ENCODE data around the gene THAP3. TPM values are rescaled to one million over a fixed set of nuclear protein-coding genes. Genes with fewer than 3 reads are reported as not detected.

Gene THAP3
- total RNA-seq, 6 experiments from 2014 or later, result 5.9 to 11.3 (median 10.3) TPM

GRCh38 chr1:6614019-6614928 is 10.4 kb upstream of the THAP3 start:
- Histone ChIP-seq H3K27me3 (no peaks in the 10 kb centered on the region), H3K27ac (peak overlapping the region; percentile 47 to 85 (median 68)), H3K4me1 (peaks cover 0 to 11% (median 0%) of the 10 kb centered on the region in 4 donors), H3K4me3 (peak overlapping the region; percentile 82 to 88 (median 86)), H3K36me3 (no peaks in the 10 kb centered on the region), H3K9me3 (no peaks in the 10 kb centered on the region)
- intact Hi-C loops (cut with DNase I), result no loop called here
- 2% methylated on average over 18 of the region's 117 CpGs for WGBS (ENCODE audit: insufficient coverage, low coverage, low lambda C conversion rate, missing lambda C conversion rate)
- ATAC-seq, result no peak
- TF ChIP-seq, protein P1, sequence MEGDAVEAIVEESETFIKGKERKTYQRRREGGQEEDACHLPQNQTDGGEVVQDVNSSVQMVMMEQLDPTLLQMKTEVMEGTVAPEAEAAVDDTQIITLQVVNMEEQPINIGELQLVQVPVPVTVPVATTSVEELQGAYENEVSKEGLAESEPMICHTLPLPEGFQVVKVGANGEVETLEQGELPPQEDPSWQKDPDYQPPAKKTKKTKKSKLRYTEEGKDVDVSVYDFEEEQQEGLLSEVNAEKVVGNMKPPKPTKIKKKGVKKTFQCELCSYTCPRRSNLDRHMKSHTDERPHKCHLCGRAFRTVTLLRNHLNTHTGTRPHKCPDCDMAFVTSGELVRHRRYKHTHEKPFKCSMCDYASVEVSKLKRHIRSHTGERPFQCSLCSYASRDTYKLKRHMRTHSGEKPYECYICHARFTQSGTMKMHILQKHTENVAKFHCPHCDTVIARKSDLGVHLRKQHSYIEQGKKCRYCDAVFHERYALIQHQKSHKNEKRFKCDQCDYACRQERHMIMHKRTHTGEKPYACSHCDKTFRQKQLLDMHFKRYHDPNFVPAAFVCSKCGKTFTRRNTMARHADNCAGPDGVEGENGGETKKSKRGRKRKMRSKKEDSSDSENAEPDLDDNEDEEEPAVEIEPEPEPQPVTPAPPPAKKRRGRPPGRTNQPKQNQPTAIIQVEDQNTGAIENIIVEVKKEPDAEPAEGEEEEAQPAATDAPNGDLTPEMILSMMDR (IDR thresholded peaks at IDR 0.05), result no peak
- TF ChIP-seq POLR2A (IDR thresholded peaks at IDR 0.05), result no peak
- peak in 2 of 3 donors; percentile 70 for DNase-seq

DNA sequence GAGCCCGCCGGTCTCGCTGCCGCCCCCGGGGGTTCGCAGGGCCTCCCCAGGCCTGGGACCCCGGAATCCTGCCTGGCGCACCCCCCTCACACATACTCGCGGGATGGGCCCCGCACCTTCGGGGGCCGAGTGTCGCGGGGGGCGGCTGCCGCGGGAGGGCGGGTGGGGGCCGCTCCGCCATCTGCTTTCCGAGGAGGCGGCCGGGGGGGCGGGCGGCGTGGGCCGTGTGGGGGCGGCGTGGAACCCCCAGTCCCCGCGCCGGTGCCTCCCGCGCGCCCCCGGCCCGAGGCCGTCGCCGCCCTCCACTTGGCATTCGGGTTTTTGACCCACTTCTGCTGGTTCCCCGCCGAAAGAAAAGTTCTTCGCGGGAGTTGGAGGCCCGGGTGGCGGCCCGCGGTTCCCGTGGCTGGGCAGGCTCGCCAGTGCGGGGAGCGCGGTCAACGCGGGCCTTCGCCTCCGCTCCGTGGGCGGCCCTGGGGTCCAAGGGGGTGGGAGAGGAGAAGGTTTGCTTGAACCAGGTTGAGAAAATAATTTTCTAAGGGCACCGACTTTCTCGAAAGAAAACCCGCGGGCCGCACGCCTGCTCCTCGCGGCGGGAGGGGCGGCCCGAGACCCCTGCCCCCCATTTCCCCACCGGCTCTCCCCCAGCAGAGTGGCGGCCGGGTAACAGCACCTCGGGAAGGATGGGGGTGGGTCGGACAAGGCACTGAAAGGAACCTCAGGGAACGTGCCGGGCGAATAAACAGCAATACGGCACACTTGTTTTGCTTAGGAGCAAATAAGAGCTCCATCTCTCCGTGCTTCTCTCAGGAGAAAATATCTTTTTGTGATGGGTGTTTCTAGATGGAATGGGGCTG is 9.5 kb upstream of the THAP3 start:
- peaks cover 0 to 3% (median 0%) of the 10 kb centered on the region in 4 donors for H3K36me3 ChIP-seq
- 3% methylated on average over 14 of the region's 82 CpGs for WGBS (ENCODE audit: insufficient coverage, low coverage, low lambda C conversion rate, missing lambda C conversion rate)
- no peaks in the 10 kb centered on the region for H3K9me3 ChIP-seq
- no peak for DNase-seq
- no peak for TF ChIP-seq POLR2A (IDR thresholded peaks at IDR 0.05)
- peak overlapping the region; percentile 21 to 85 (median 68) for H3K27ac ChIP-seq
- intact Hi-C loops (cut with DNase I), result no loop called here
- no peak for ATAC-seq
- no peaks in the 10 kb centered on the region for H3K27me3 ChIP-seq
- H3K4me1 ChIP-seq, result peaks cover 0 to 11% (median 0%) of the 10 kb centered on the region in 4 donors
- H3K4me3 ChIP-seq, result peak overlapping the region; percentile 82 to 88 (median 86)

GRCh38 chr1:6619045-6619444 is 5.6 kb upstream of the THAP3 start:
- intact Hi-C loops (cut with DNase I), result no loop called here
- H3K9me3 ChIP-seq, result no peaks in the 10 kb centered on the region
- peaks cover 0 to 7% (median 0%) of the 10 kb centered on the region in 4 donors for H3K36me3 ChIP-seq
- H3K27me3 ChIP-seq, result no peaks in the 10 kb centered on the region
- WGBS (ENCODE audit: insufficient coverage, low coverage, low lambda C conversion rate, missing lambda C conversion rate), result 93% methylated on average over 3 of the region's 4 CpGs
- no peak overlapping the region for H3K4me3 ChIP-seq
- ATAC-seq (no peak), DNase-seq (no peak)
- H3K4me1 ChIP-seq, result peaks cover 0 to 36% (median 10%) of the 10 kb centered on the region in 4 donors
- TF ChIP-seq POLR2A (IDR thresholded peaks at IDR 0.05), result no peak
- TF ChIP-seq, protein P1 (IDR thresholded peaks at IDR 0.05), result no peak
- no peak overlapping the region for H3K27ac ChIP-seq

- intact Hi-C loops (cut with DNase I), result no loop called here
- peak; percentile 50 to 67 (median 56) for ATAC-seq
- WGBS (ENCODE audit: insufficient coverage, low coverage, low lambda C conversion rate, missing lambda C conversion rate), result 64% methylated on average over 7 of the region's 41 CpGs
- DNase-seq, result peak; percentile 51 to 83 (median 73)
- TF ChIP-seq, protein P1 (IDR thresholded peaks at IDR 0.05), result no peak
- no peak for TF ChIP-seq POLR2A (IDR thresholded peaks at IDR 0.05)
- peaks cover 0 to 45% (median 18%) of the 10 kb centered on the region in 4 donors for H3K4me1 ChIP-seq
- H3K27ac ChIP-seq, result peak overlapping the region in 2 of 3 donors; percentile 62 to 87
- peak overlapping the region in 1 of 3 donors; percentile 27 for H3K4me3 ChIP-seq
- H3K27me3 ChIP-seq, result no peaks in the 10 kb centered on the region
- H3K36me3 ChIP-seq, result peaks cover 0 to 7% (median 0%) of the 10 kb centered on the region in 4 donors
- no peaks in the 10 kb centered on the region for H3K9me3 ChIP-seq
Measured at GRCh38 chr1:6621429-6622391, 3.0 kb upstream of the THAP3 start.
